ENCODE results near the gene PDCD1LG2. TPM values are rescaled to one million over a fixed set of nuclear protein-coding genes. Genes with fewer than 3 reads are reported as not detected.

Gene PDCD1LG2
- total RNA-seq, 1 donor, result 10.9 TPM

- TF ChIP-seq CTCF (IDR thresholded peaks at IDR 0.05; ENCODE audit: insufficient read depth, low read length), result no peak
- no peak overlapping the region for H3K4me3 ChIP-seq (ENCODE audit: low read depth, low read length)
- DNase-seq (ENCODE audit: low read depth), result peak; percentile 56
Measured at GRCh38 chr9:5586391-5586802, 76.1 kb downstream of the PDCD1LG2 start.

GRCh38 chr9:5587024-5587423 lies 76.7 kb downstream of the PDCD1LG2 start:
- peak; percentile 63 for DNase-seq (ENCODE audit: low read depth)
- H3K4me3 ChIP-seq (ENCODE audit: low read depth, low read length), result no peak overlapping the region
- TF ChIP-seq CTCF (IDR thresholded peaks at IDR 0.05; ENCODE audit: insufficient read depth, low read length), result no peak

GRCh38 chr9:5592231-5592630 lies 81.9 kb downstream of the PDCD1LG2 start:
- DNase-seq (ENCODE audit: low read depth), result no peak
- no peak for TF ChIP-seq CTCF (IDR thresholded peaks at IDR 0.05; ENCODE audit: insufficient read depth, low read length)

GRCh38 chr9:5592904-5593303 lies 82.6 kb downstream of the PDCD1LG2 start:
- no peak overlapping the region for H3K4me3 ChIP-seq (ENCODE audit: low read depth, low read length)
- no peak for TF ChIP-seq CTCF (IDR thresholded peaks at IDR 0.05; ENCODE audit: insufficient read depth, low read length)
- no peak for DNase-seq (ENCODE audit: low read depth)

More at GRCh38 chr9:5592231-5592630, 81.9 kb downstream of the PDCD1LG2 start:
- H3K4me3 ChIP-seq (ENCODE audit: low read depth, low read length), result no peak overlapping the region

- DNase-seq (ENCODE audit: low read depth), result no peak
- TF ChIP-seq CTCF (IDR thresholded peaks at IDR 0.05; ENCODE audit: insufficient read depth, low read length), result no peak
- no peak overlapping the region for H3K4me3 ChIP-seq (ENCODE audit: low read depth, low read length)
Measured at GRCh38 chr9:5593904-5594303, 83.6 kb downstream of the PDCD1LG2 start.

GRCh38 chr9:5596173-5596572 lies 85.8 kb downstream of the PDCD1LG2 start:
- no peak overlapping the region for H3K4me3 ChIP-seq (ENCODE audit: low read depth, low read length)
- no peak for TF ChIP-seq CTCF (IDR thresholded peaks at IDR 0.05; ENCODE audit: insufficient read depth, low read length)
- DNase-seq (ENCODE audit: low read depth), result no peak
